KG1 (cell line): ENCODE measurements around the gene DERA.
"Not testable (repeated sequence)": the region's sequence is repeated elsewhere in the genome, so short reads cannot be mapped to it uniquely, and the experiment has no call there.

ENCODE experiments used
- DNase-seq: peaks from one replicate; lab custom pipeline; 2025; lab: John Stamatoyannopoulos, UW

Gene DERA

DNA sequence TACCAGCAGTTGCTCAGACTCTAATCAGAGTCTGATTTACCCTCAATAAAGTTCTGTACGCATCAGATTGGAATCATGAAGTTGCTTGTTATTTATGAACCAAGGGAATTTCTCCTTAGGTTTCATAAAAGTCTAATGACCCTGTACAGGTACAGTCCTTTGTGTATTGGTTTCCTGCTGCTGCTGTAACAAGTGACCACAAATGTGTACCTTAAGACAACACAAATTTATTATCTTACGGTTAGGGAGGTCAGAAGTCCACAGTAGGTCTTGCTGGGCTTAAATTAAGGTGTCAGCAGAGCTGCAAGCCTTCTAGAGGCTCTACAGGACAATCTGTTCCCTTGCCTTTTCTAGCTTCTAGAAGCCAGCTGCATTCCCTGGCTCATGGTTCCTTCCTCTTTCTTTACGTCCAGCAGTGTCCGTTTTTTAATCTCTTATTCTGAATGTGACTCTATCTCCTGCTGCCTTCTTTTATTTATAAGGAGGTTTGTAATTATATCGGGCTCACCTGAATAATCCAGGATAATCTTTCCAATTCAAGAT is 6.7 kb upstream of the DERA start:
- DNase-seq = no peak

DNA sequence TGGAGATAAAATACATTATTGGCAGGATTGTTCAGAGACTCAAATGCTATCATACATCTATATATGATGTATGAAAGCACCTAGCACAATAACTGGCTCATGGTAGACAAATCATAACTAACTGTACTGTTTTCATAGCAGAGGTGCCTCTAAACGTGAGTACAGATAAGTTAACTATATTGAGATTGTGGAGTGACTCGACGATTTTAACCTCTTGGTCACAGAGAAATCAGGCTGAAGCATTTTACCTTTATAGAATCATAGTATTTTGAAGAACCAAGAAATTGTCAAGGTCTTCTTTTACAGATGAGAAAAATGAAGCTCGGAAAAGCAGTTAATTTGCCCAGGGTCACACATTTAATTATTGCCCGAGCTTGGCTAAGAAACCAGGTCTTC is 666 bp upstream of the DERA start:
- DNase-seq = no peak

DNA sequence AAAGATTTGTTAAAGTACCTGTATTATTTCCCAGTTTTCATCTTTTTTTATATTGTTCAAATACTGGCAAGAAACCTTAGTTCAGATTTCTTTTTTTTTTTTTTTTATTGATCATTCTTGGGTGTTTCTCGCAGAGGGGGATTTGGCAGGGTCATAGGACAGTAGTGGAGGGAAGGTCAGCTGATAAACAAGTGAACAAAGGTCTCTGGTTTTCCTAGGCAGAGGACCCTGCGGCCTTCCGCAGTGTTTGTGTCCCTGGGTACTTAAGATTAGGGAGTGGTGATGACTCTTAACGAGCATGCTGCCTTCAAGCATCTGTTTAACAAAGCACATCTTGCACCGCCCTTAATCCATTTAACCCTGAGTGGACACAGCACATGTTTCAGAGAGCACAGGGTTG is 799 bp downstream of the DERA start:
- DNase-seq = not testable (repeated sequence)

- DNase-seq = not testable (repeated sequence)
These were observed 3.0 kb downstream of the DERA start for GRCh38 chr12:15914131-15914530.

GRCh38 chr12:15918066-15918465 is 6.9 kb downstream of the DERA start:
- DNase-seq = no peak

DNA sequence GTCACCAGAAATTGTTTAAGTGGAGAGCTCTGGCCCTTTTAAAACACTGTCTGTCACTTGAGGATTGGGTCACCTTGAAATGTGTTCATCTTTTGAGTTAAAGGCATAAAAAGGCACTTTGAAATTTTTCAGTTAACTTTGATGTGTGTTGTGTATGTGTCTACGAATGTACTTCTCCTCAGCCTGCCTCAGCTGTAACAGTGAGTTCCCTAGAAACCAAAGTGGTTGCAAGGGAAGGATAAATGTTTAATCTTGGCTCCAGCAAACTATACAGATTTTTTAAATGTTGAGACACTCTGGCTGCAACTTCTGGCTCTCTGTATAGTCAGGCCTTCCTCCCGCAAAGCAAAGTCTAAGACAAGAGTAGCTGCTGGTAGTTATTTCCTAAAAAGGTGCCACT is 8.3 kb downstream of the DERA start:
- DNase-seq = no peak

GRCh38 chr12:15924956-15925355 is 13.8 kb downstream of the DERA start:
- no peak for DNase-seq

DNA sequence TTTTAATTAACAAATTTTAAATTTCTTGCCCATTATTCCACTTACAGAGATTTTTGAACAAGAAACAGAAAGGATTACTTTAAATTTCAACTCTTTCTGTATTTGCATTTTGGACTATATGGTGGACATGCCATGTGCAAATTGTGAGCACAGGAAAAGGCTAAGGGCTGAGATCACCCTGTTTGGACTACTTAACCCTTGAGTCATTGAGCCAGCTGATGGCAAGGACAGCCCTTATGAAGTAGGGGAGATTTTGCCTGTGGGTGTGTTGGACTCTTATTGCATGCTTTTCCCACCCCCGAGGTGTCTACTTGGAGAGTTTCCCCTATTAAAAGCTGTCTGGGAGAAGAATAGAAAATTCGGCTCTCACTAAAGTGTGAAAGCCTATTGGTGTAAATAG is 17.2 kb downstream of the DERA start:
- DNase-seq = no peak

GRCh38 chr12:15928870-15929571 is 17.9 kb downstream of the DERA start:
- no peak for DNase-seq

GRCh38 chr12:15931590-15932053 is 20.5 kb downstream of the DERA start:
- no peak for DNase-seq

DNA sequence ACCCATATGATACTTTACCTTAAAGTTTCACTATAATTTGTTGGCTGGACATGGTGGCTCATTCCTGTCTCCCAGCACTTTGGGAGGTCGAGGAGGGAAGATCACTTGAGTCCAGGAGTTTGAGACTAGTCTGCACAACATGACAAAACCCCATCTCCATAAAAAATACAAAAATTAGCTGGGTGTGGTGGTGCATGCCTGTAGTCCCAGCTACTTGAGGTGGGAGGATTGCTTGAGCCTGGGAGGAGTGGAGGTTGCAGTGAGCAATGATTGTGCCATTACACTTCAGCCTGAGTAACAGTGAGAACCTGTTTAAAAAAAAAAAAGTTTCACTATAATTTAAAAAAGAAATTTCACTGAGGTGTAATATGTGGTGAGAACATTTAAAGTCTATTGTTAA is 21.2 kb downstream of the DERA start:
- no peak for DNase-seq

DNA sequence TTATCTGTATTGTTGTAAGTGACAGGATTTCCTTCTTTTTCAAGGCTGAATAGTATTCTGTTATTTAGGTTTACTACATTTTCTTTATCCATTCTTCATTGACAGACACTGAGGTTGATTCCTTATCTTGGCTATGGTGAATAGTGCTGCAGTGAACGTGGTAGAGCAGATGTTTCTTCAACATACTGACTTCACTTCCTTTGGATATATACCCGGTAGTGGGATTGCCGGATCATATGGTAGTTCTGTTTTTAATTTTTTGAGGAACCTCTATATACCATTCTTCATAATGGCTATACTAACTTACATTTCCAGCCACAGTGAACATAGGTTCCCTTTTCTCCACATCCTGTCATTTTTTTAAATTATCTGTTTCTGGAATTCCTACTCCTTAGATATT is 21.8 kb downstream of the DERA start:
- no peak for DNase-seq

DNA sequence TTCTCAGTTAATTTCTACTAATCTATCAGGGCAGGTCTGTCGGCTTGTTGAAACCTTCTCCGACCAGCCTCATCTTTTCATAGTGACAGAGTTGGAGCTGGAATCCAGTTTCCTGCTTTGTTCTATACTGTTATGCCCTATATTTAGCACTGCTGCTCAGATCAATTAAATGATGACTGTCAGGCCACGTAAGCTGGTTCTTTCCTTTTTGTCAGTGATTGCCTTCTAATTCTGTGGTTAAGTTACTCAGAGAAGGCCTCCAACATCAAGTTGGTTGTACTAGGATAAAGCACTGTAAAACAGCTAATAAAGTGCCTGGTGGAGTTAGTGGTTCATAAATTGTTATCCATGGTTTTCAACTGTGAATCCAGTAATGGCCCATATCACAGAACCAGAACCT is 22.6 kb downstream of the DERA start:
- DNase-seq = no peak

DNA sequence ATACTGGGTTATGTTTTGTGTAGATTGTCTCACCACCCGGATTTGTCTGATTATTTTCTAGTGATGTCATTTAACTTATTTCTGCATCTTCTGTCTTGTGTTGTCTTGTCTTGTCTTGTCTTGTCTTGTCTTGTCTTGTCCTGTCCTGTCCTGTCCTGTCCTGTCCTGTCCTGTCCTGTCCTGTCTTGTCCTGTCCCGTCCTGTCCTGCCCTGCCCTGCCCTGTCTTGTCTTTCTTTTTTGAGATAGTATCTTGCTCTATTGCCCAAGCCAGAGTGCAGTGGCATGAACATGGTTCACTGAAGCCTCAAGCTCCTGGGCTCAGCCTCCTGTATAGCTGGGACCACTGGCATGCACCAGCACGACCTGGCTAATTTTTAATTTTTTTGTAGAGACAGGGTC is 25.6 kb downstream of the DERA start:
- DNase-seq = no peak

DNA sequence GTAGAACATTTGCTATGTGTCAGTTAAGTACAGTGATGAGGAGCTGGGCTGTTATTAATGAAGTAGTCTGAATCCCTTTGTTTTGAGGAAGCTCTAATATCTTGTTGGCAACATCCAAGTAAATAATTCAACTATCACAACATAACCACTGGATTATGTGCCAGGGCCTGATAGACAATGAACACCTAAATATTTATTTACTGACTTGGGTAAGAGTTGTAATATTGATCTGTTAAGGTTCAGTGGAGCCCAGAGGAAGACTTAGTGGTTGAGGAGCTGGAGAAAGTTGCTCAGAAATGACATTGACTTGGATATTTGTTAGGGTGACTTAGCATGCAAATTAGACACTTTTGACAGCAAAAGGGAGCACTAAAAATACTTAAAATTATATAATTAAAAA is 26.8 kb downstream of the DERA start:
- no peak for DNase-seq

DNA sequence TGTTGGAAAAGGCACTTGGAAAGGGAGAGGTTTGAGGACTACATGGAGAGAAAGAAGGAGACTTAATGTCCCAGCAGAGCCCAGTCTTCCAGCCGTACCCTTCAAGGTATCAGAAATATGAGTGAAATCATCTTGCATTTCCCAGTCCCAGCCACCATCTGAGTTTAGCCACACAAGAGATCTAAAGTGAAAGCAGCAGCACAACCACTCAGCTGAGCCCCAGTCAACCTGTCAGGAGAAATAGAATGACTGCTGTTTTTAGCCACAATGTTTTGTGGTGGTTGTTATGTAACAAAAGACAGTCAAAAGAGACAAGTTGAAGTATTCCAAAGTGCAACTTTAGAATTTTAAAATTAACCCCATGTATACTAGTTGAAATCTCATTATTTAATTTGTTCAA is 28.0 kb downstream of the DERA start:
- DNase-seq = peak; percentile 8

GRCh38 chr12:15942475-15942874 is 31.3 kb downstream of the DERA start:
- DNase-seq = no peak

GRCh38 chr12:15943519-15943918 is 32.4 kb downstream of the DERA start:
- DNase-seq = not testable (repeated sequence)

DNA sequence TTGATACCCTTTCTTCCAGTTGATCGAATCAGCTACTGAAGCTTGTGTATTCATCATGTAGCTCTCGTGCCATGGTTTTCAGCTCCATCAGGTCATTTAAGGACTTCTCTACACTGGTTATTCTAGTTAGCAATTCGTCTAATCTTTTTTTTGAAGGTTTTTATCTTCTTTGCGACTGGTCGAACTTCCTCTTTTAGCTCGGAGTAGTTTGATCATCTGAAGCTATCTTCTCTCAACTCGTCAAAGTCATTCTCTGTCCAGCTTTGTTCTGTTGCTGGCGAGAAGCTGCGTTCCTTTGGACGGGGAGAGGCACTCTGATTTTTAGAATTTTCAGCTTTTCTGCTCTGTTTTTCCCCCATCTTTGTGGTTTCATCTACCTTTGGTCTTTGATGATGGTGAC is 37.3 kb downstream of the DERA start:
- DNase-seq = not testable (repeated sequence)

- DNase-seq = no peak
These were observed 44.1 kb downstream of the DERA start for GRCh38 chr12:15955281-15955680.

GRCh38 chr12:15956010-15956409 is 44.9 kb downstream of the DERA start:
- DNase-seq = no peak

DNA sequence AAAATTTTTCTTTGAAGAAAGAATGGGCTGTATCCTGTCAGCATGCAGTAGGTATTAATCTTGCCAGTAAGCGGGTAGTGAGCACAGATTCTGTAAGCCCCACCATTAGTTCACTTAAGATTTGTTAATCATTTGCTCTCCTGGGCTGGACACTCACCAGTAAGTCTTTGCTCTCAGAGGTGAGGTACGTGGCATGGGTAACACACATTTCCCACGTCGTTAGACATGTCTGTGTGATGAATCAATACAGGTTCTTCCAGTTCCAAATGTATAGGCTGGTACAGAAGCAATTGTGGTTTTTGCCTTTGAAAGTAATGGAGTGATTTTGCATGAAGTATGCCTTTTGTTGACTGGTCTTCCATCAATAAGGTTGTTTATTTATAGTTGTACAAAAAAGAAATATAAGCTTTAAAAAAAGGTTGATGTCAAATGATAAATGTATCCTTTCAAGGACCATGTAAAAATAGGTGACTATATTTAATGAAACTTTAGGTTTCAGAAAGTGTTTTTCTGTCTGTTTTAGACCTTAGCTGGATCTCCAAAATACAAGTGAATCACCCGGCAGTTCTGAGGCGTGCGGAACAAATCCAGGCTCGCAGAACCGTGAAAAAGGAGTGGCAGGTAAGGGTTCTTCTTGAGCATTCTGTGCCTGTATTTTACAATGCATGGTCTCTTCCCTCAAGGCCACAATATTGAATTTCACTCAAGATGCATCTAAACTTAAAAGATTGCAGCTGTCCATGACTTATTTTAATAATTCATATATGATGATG is 45.5 kb downstream of the DERA start:
- DNase-seq = no peak

- DNase-seq = no peak
These were observed 51.6 kb downstream of the DERA start for GRCh38 chr12:15962760-15963159.
